HEK293 (cell line): ENCODE data around the gene LRRC72.
"Not testable (repeated sequence)": the region's sequence is repeated elsewhere in the genome, so short reads cannot be mapped to it uniquely, and the experiment has no call there.

Experiments
- CTCF ChIA-PET: fragments of 350-600 bp; formaldehyde crosslinking; extraction: SDS; loops from one replicate; lab custom pipeline; 2021; ENCODE audit warnings: antibody characterized with exemption; lab: Yijun Ruan, JAX
- POLR2A ChIA-PET: fragments of 300-600 bp; formaldehyde crosslinking; extraction: SDS; loops from one replicate; lab custom pipeline; 2020; ENCODE audit warnings: antibody characterized with exemption, inconsistent platforms; lab: Yijun Ruan, JAX
- H3K27ac ChIP-seq: fragments of 200-500 bp; sonication (Bioruptor generic); 2 replicates; pipeline ENCODE4 v1.5.1; 2014; ENCODE audit warnings: low read depth, low read length, control low read depth, inconsistent platforms; ENCODE audit errors: extremely low read depth
- H3K36me3 ChIP-seq, 2 experiments: fragments of 200-500 bp in 1 of 2; sonication (Bioruptor generic) in 1 of 2; 1 replicate in 1 of 2; 2 replicates in 1 of 2; pipeline ENCODE4 v1.5.1; 2014 to 2017; ENCODE audit warnings: inconsistent platforms in 2 of 2, low read length in 2 of 2; ENCODE audit not compliant: control insufficient read depth in 2 of 2, insufficient read depth in 1 of 2
- H3K4me1 ChIP-seq: fragments of 200-500 bp; sonication (Bioruptor generic); 2 replicates; pipeline ENCODE4 v1.5.1; 2014; ENCODE audit warnings: mild to moderate bottlenecking, low read length, inconsistent platforms; ENCODE audit not compliant: control insufficient read depth, insufficient read depth
- H3K4me3 ChIP-seq: 2 replicates; pipeline ENCODE4 v1.5.1; 2011; ENCODE audit warnings: low read depth, mild to moderate bottlenecking, control low read depth, low read length, moderate library complexity
- H3K9me3 ChIP-seq: fragments of 200-500 bp; sonication (Bioruptor generic); 2 replicates; pipeline ENCODE4 v1.5.1; 2014; ENCODE audit warnings: low read depth, low read length, inconsistent platforms; ENCODE audit not compliant: control insufficient read depth, insufficient read depth
- BCL11A ChIP-seq: fragments of 450-650 bp; formaldehyde crosslinking; IDR thresholded peaks from 2 replicates; pipeline ENCODE4 v1.5.1; 2016; ENCODE audit warnings: low read depth, missing biosample characterization, missing genetic modification characterization
- GFI1B ChIP-seq: fragments of 450-650 bp; formaldehyde crosslinking; IDR thresholded peaks from 2 replicates; pipeline ENCODE4 v1.5.1; 2016; ENCODE audit warnings: missing biosample characterization, missing genetic modification characterization
- GLI2 ChIP-seq: fragments of 450-650 bp; formaldehyde crosslinking; IDR thresholded peaks from 2 replicates; pipeline ENCODE4; 2017; ENCODE audit warnings: missing biosample characterization, missing genetic modification characterization, low read depth, borderline replicate concordance
- KLF1 ChIP-seq: fragments of 450-650 bp; formaldehyde crosslinking; IDR thresholded peaks from 2 replicates; pipeline ENCODE4 v1.5.1; 2016; ENCODE audit warnings: missing biosample characterization, missing genetic modification characterization
- SP7 ChIP-seq: fragments of 450-650 bp; formaldehyde crosslinking; IDR thresholded peaks from 2 replicates; pipeline ENCODE4 v1.5.1; 2016; ENCODE audit warnings: missing biosample characterization, missing genetic modification characterization
- YY2 ChIP-seq: fragments of 450-650 bp; formaldehyde crosslinking; IDR thresholded peaks from 2 replicates; pipeline ENCODE4 v1.5.1; 2016; ENCODE audit warnings: missing biosample characterization, missing genetic modification characterization
- ZBTB48 ChIP-seq: fragments of 450-650 bp; formaldehyde crosslinking; IDR thresholded peaks from 2 replicates; pipeline ENCODE4 v1.5.1; 2016; ENCODE audit warnings: missing biosample characterization, missing genetic modification characterization
- ZBTB7A ChIP-seq: fragments of 450-650 bp; formaldehyde crosslinking; IDR thresholded peaks from 2 replicates; pipeline ENCODE4 v1.5.1; 2016; ENCODE audit warnings: low read depth, missing biosample characterization, missing genetic modification characterization
- ZNF10 ChIP-seq: fragments of 450-650 bp; formaldehyde crosslinking; IDR thresholded peaks from 2 replicates; pipeline ENCODE4 v1.5.1; 2017; ENCODE audit warnings: missing biosample characterization, missing genetic modification characterization
- ZNF155 ChIP-seq: fragments of 450-650 bp; formaldehyde crosslinking; IDR thresholded peaks from 2 replicates; pipeline ENCODE4 v1.5.1; 2016; ENCODE audit warnings: missing biosample characterization, missing genetic modification characterization
- ZNF16 ChIP-seq: fragments of 450-650 bp; formaldehyde crosslinking; IDR thresholded peaks from 2 replicates; pipeline ENCODE4 v1.5.1; 2016; ENCODE audit warnings: low read depth, missing biosample characterization, missing genetic modification characterization
- ZNF184 ChIP-seq: fragments of 450-650 bp; IDR thresholded peaks from 2 replicates; pipeline ENCODE4 v1.5.1; 2018; ENCODE audit warnings: missing biosample characterization, mild to moderate bottlenecking, missing genetic modification characterization
- ZNF211 ChIP-seq: fragments of 450-650 bp; formaldehyde crosslinking; IDR thresholded peaks from 2 replicates; pipeline ENCODE4 v1.5.1; 2016; ENCODE audit warnings: low read depth, missing biosample characterization, missing genetic modification characterization
- ZNF221 ChIP-seq: fragments of 450-650 bp; formaldehyde crosslinking; IDR thresholded peaks from 2 replicates; pipeline ENCODE4 v1.5.1; 2017; ENCODE audit warnings: missing biosample characterization, missing genetic modification characterization, borderline replicate concordance
- ZNF302 ChIP-seq: fragments of 450-650 bp; formaldehyde crosslinking; IDR thresholded peaks from 2 replicates; pipeline ENCODE4 v1.5.1; 2016; ENCODE audit warnings: missing biosample characterization, missing genetic modification characterization, low read depth
- ZNF391 ChIP-seq: fragments of 450-650 bp; formaldehyde crosslinking; IDR thresholded peaks from 2 replicates; pipeline ENCODE4 v1.5.1; 2016; ENCODE audit warnings: low read depth, missing biosample characterization, missing genetic modification characterization, borderline replicate concordance
- ZNF510 ChIP-seq: fragments of 450-650 bp; formaldehyde crosslinking; IDR thresholded peaks from 2 replicates; pipeline ENCODE4 v1.5.1; 2018; ENCODE audit warnings: mild to moderate bottlenecking, missing genetic modification characterization, missing biosample characterization; ENCODE audit not compliant: insufficient replicate concordance
- ZNF529 ChIP-seq: fragments of 450-650 bp; formaldehyde crosslinking; IDR thresholded peaks from 2 replicates; pipeline ENCODE4 v1.5.1; 2017; ENCODE audit warnings: missing genetic modification characterization, missing biosample characterization; ENCODE audit not compliant: insufficient replicate concordance
- ZNF677 ChIP-seq: fragments of 450-650 bp; IDR thresholded peaks from 2 replicates; pipeline ENCODE4 v1.5.0; 2018; ENCODE audit warnings: missing biosample characterization, mild to moderate bottlenecking, missing genetic modification characterization, moderate library complexity

Gene LRRC72

GRCh38 chr7:16502303-16502702, 24.3 kb upstream of the LRRC72 start:
- Histone ChIP-seq H3K27ac (no peak overlapping the region), H3K36me3 (no peaks in the 10 kb centered on the region), H3K4me1 (0 out of 2 replicates have a peak, but pooled peaks cover 3% of the 10 kb centered on the region), H3K4me3 (no peak overlapping the region), H3K9me3 (no peaks in the 10 kb centered on the region)
- ChIA-PET POLR2A (no interaction called here), CTCF (interaction anchor here (0.7 to 1.4 kb wide), 2 partner anchors 12 to 27 kb away, joined by 4 read pairs; no protein-coding TSS in a partner anchor)
- TF ChIP-seq ZNF510 (tag by site-specific recombination) (no peak), ZNF677 (no peak)

- ChIA-PET POLR2A (no interaction called here), CTCF (no interaction called here)
- H3K4me1 ChIP-seq = 0 out of 2 replicates have a peak, but pooled peaks cover 3% of the 10 kb centered on the region
- no peak overlapping the region for H3K4me3 ChIP-seq
- H3K27ac ChIP-seq = no peak overlapping the region
- no peak for TF ChIP-seq ZNF10
- TF ChIP-seq ZNF155 (tag by site-specific recombination) = no peak
- no peak for TF ChIP-seq ZNF221 (tag by site-specific recombination)
- H3K36me3 ChIP-seq = no peaks in the 10 kb centered on the region
- no peaks in the 10 kb centered on the region for H3K9me3 ChIP-seq
Measured at GRCh38 chr7:16504019-16504418, 22.6 kb upstream of the LRRC72 start.

GRCh38 chr7:16506422-16506821, 20.2 kb upstream of the LRRC72 start:
- H3K27ac ChIP-seq, H3K4me1 ChIP-seq, H3K4me3 ChIP-seq, H3K9me3 ChIP-seq, POLR2A ChIA-PET, H3K36me3 ChIP-seq: not testable (repeated sequence)
- CTCF ChIA-PET = interaction anchor here (0.6 to 0.9 kb wide), 2 partner anchors 14 to 32 kb away, joined by 3 to 4 read pairs; no protein-coding TSS in a partner anchor

GRCh38 chr7:16509829-16510228, 16.8 kb upstream of the LRRC72 start:
- Histone ChIP-seq H3K4me3 (no peak overlapping the region), H3K9me3 (no peaks in the 10 kb centered on the region), H3K27ac (no peak overlapping the region), H3K4me1 (no peaks in the 10 kb centered on the region), H3K36me3 (no peaks in the 10 kb centered on the region)
- ChIA-PET CTCF (interaction anchor here (0.7 kb wide), 1 partner anchor 431 kb away, joined by 3 read pairs; no protein-coding TSS in a partner anchor), POLR2A (no interaction called here)
- TF ChIP-seq ZNF211 (no peak), BCL11A (tag by site-specific recombination) (no peak), GFI1B (tag by site-specific recombination) (no peak), ZNF529 (no peak), ZNF184 (tag by site-specific recombination) (no peak), YY2 (no peak), ZBTB7A (no peak), GLI2 (tag by site-specific recombination) (no peak), ZNF391 (tag by site-specific recombination) (no peak), ZBTB48 (no peak), KLF1 (tag by site-specific recombination) (no peak), ZNF16 (tag by site-specific recombination) (no peak), ZNF302 (tag by site-specific recombination) (no peak), SP7 (tag by site-specific recombination) (no peak)
